GM21360 (cell line): ENCODE results near the gene CBX8.

ENCODE experiments used
- ATAC-seq: cut with Tn5 transposase; IDR thresholded peaks from one replicate; pipeline ENCODE4 v1.9.1; 2021; ENCODE audit warnings: mild to moderate bottlenecking, moderate library complexity; ENCODE audit not compliant: unreplicated experiment

The CBX8 gene

DNA sequence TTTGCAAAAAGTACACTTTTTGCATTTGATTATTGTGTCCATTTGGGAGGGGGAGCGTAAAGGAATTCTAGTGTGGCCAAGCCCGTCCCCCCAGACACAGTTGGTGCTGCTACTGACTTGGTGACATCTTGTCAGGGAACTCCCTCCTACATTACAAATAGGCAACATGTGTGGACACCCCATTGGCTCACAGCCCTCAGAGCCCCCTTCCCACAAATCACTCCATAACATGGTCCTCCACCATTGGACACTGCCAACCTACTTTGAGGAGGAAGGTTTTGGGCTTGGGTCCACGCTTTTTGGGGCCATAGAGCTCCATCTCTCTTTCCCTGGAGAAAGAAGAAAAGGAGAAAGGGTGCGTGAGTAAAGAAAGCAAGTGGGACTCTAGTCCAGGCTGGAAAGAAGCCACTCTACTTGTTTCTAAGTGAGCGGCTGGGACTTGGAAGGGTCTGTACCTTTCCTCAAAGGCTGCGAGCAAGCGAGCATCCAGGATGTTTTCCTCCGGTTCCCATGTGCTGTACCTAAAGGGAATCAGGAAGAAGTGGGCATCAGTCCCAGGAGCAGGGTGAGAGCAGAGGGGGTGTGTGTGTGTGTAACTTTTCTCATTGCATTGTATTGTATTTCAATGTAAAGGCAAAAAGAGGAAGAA is 958 bp downstream of the CBX8 start:
- ATAC-seq, result no peak

DNA sequence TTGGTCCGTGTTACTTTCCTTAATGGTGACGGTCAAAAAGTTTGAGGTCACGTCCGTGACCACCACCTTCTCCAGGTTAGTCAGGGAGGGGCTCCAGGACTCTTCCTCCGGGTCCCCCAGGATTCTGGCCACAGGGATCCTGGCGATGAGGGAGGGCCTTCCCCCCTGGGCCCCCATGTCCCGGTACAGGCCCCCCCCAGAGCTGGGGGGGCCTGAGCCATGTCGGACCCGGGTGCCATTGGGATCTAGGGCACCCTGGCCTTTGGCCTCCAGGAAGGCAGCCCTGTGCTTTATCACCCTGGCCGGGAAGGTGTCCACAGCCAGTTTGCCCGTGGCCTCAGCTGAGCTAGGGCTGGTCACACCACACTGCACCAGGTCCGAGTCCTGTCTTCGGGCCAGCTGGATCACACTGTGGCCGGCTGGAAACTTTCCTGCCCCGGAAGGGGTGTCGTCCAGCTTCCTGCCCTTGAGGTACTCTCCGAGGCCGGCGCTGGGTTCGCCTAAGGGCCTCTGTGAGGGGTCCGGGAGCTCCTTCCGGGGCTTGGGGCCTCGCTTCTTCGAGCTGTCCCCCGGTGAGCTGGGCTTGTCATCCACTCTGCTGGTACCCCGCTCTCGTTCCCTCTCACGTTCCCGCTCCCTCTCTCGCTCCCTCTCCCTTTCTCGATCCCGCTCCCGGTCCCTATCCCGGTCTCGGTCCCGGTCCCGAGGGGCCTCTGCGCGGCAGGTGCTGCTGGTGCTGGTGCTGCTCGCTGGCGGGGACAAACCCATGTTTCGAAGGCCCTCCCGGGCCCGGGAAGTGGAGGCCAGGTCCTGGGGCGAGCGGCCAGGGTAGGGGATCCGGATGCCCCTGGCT is 2.0 kb downstream of the CBX8 start:
- no peak for ATAC-seq

DNA sequence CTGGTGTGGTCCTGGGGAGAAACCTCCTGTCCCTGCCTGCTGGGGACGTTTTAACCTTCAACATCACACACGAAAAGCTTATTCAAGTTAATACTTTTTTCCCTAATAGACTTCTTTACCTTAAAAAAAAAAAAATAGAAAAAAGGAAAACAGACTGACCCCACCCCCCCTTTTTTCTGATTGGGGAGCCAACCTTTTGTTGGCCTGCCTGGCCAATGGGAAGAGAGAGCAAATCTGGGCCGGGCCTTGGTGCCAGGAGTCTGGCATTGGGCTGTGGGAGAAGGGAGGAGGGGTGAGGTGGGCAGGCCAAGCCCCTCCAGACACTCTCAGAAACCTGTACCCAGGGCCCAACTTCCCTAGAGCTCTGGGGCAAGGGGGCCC is 3.0 kb downstream of the CBX8 start:
- no peak for ATAC-seq

DNA sequence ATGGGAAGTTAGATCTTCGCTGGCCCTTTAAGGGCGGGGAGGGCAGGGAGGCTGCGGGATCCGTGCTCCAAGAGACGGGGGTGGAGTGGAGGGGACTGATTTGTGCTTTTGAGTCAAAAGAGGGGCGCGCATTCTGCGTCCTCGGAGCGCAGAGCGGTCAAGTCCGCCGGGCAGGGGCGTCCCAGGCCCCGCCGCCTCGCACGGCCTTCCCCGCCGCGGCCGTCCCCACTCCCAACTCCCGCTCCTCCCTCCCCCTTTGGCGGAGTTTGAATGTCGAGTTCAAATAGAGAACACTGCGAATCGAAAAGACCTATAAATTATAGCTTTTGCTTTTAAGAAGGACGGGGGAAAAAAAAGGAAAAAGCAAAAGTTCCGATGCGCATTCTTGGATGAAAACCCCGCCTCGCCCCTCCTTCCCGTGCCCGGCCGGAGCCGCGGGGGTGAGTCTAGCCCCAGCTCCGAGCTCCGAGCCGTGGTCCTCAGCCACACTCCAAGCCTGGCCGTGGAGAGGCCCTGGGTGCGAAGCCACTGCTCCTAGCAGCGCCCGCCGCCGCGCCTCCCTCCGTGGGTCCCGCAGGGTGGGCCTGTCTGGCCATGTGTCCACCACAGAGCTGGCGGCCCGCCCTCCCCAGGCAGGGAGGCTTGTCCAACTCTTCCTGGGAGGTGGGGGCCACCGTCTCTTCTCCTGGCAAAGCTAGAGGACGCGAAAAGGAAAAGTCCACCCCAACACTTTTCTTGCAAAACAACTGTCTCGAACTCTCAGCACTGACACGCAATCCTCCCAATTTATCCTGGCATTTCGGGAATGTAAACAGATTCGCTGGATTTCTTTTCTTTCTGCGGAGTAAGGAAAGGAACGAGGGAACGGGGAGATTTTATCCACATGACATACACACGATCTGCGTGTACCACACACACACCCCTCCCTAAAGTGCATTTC is 3.6 kb downstream of the CBX8 start:
- no peak for ATAC-seq

DNA sequence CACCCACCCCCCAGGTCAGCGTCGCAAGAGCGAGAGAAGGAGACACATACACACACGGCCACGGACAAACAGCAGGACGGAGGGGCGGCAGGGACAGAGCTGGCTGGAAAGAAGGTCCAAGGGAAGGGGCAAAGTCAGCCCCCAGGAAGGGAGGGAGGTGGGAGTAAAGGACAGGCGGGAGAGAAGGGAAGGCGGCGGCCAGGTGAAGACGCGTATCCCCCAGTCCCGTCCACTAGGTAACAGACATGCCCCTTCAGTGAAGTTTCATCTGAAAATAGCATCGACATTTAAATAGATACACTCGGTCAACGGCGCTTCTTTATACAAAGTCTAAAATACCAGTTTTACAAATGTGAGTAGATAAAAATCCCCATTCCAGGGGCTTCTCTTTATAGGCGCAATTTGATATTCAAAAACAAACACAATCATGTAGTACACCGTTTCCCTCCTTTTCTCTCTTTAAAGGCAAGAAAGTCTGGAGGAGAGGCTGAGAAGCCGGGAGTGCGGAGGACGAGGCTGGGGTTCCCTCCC is 4.5 kb downstream of the CBX8 start:
- no peak for ATAC-seq

DNA sequence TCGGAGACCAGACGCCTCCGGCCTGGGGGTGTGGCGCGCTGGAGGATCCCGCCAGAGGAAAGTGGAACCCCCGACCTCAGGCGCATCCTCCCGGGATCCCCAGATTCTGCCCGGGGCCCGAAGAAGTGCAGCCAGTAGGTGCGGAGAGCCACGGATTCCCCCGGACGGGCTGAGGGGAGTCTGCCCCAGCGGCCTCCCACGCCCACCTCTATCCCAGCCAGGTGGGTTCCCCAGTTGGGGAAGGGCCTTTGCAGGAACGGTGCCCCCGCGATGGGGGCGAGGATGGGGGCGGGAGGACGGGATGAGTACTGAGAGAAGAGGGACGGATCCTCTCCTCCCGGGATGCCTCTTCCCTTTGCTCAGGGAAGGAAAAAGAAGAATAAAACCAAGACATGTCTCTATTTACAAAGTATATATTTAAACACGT is 5.1 kb downstream of the CBX8 start:
- no peak for ATAC-seq

DNA sequence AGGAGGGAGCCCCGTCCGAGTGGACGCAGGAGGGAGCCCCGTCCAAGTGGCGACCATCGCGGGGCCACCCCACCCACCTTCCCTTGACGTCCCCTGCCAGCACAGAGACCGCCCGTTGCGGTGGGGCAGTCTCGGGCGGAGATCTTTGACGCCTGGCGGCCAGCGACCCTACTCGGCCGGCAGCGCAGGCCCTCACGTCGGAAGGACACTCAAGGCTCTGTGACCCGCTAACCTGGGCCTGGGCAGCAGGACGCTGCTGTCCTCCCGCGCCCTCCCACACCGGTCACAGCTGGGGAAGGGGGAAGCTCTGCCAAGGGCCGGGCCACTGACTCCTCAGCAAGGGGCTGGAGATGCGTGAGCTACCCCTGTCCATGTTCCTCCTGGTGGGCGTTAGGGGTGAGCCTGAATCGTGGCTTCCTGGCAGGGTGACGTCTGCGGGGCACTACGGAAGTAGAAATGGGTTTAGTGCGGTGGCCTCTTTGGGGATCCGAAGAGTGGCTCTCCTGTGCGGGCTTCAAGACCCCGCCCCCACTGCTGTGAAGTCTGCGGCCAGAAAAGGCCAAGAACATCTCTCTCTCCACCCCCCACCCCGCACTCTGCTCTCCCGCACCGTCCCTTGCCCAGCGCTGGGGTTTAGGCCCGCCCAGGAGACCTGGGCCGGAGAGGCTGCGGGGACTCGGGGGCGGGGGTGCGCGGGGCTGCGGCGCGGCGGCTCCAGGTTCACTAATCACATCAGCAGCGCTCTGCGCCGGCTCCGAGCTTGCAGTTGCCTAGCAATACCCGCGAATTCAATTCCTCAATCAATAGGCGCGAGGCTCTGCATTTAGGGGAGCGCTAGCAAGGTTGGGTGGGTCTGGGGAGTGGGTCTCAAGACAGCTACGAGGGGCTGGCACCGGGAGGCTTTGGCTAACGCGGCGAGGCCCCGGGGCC is 5.8 kb downstream of the CBX8 start:
- no peak for ATAC-seq

DNA sequence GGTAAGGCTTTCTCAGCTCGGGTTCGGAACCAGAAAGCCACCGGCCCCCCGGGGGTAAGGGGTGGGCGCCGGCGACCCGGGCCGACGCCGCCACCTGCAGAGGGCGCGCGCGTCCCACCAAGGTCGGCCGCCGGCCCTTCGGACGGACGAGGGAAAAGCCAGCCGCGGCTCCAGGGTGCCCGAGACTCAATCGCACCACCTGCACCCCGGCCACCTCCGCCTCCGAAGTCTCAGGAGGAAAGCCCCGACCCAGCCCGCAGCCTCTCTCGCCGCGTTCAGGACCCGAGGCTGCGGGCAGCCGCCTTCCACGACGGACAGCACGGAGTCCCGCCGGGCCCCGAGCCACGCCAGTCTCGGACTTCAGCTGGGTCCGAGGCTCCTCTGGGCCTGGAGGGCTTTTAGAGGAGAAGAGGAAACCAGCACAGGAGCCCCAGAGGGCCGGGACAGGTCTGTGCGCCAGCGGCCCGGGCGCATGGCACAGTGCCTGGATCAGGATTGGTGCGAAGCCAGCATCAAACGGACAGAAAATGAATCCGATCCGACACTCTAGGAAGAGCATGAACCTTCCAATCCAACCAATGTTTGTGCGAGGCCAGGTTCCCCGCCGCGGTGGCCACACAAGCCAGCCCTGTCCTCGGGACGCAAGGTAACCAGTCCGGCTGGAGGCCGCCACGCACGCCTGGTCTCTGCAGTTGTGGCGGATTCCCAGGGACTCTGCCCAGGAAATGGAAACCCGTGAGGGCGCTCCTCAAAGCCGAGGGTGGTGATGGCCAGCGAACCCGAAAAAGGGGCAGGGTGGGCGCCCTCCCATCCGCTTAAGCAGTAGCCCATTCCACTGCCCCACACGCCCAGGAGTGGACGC is 6.7 kb downstream of the CBX8 start:
- no peak for ATAC-seq

DNA sequence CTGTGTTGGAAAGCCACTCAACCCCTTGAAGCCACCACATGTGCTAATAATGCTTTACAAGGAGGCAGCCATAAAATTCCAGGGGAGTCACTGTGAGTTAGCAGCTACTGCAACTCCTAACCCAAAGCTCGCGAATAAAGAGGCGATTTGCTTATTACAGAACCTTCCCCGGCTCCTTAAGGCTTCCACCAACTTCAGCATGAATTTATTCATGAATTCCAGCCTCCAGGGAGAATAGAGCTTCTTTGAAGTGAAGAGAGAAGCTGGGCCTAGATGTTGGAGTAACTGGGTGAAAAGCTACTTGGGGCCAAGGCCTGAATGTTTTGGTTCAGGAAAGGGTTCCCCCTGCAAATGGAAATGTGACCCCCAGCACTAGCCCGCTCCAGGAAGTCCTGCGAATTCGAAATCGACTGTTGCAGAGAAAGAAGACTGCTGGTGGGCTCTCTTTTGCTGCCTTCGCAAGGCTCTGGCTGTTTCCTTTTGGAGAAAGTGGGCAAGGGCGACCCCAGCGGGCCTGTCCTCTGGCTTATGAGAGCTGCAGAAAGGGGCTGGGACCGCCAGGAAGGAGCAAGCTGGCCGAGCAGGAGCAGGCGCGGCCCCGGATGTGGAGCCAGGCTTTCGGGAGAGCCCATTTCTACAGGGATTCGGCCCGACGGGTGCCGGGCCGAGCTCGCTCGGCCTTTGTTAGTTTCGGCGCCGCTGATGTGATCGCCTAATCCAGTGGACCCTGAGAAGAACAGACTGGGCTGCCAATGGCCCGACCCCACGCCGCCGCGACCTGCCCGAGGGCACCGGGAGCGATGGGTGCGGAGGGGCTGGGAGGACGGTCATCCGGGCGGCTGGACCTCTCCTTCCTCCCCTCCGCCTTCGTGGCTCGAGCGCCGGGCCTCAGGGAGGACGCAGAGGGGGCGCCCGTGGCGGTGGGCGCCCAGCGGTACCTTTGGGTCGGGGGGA is 7.6 kb downstream of the CBX8 start:
- ATAC-seq, result no peak

DNA sequence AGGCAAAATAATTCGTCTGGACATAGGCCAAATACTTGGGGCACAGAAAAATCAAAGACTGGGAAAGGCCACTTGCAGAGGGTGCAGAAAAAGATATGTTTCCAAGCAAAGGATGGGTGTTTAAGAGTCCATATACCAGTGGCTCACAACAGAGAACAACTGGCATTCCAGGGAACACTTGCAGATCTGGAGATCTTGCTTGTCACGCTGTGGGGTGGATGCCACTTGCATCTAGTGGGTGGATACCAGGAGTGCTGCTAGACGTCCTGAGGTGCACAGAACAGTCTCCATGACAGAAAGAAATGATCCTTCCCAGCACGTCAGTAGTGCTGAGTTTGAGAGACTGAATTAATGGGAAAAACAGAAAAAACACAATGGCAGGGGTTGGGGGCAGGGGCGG is 8.4 kb downstream of the CBX8 start:
- ATAC-seq, result no peak

DNA sequence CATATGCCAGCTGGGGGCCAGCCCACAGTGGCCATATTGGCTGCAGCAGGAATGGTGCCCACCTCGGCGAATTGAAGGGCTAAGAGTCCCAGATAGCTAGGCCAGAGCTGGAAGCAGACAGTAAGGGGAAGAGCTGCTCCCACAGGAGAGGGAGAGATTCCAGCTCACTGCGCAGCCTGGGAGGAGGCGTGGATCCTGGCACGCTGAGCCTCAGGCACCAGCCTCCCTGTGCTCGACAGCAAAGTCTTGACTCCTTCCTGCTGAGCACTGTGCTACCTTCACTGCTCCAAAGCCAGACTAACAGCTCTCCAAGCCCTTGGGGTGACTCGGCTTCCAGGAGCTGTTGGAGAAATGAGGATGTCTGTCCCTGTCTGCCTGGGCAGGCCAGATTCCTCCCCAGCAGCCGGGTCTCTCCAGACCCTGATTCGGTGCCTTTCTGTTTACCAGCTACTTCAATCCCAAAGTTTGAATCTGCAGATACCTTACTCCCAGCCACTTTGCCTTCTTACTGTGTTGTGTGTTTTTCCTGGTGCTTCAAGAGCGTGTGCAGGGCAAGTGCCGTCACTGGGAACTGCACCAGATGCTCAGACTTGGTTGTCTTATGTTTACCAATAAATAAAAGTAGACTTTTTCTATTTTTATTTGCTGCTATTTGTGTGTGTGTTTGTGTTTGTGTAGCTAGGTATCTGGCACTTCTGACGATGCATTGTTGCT is 9.8 kb downstream of the CBX8 start:
- ATAC-seq, result no peak

DNA sequence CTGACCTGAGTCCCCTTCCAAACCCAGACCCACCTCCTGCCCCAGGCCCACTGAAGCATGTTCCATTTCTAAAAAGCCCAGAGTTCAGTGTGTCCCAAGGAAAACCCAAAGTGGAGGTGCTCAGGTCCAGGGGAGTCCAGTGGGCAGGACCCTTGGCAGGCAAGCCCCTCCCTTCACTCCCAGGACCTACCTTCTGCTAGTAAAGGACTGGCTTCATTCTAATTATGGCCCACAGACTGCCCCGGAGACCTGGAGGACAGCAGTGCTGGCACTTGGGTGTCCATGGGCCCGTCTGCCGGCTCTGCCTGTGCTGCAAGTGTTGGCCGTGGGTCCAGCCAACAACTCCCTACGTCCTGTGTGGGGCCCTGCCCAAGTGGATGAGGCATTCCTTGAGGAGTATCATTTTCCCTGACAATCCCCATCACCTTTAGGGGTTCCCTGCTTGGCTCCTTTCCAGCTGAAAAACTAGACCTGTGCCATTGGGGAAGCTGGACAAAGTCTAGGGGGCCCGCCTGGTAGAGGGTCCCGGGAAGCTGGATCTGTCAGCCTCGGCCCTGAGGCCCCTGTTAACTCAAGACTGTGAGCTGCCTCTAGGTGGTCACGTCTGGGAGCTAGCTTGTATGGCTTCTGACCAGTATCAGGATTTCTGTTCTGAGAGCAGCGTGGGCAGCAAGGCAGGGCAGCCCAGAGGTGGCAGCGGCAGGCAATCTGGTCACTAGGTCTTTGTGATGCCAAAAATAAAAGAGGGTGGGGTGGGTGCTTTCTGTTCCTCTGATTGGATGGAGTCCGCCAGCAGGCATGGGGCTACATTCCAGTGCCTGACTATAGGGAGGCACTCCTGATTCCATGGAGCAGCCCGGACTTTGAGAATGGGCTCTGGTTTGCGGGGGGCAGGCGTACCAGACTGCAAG is 10.7 kb downstream of the CBX8 start:
- ATAC-seq, result no peak

DNA sequence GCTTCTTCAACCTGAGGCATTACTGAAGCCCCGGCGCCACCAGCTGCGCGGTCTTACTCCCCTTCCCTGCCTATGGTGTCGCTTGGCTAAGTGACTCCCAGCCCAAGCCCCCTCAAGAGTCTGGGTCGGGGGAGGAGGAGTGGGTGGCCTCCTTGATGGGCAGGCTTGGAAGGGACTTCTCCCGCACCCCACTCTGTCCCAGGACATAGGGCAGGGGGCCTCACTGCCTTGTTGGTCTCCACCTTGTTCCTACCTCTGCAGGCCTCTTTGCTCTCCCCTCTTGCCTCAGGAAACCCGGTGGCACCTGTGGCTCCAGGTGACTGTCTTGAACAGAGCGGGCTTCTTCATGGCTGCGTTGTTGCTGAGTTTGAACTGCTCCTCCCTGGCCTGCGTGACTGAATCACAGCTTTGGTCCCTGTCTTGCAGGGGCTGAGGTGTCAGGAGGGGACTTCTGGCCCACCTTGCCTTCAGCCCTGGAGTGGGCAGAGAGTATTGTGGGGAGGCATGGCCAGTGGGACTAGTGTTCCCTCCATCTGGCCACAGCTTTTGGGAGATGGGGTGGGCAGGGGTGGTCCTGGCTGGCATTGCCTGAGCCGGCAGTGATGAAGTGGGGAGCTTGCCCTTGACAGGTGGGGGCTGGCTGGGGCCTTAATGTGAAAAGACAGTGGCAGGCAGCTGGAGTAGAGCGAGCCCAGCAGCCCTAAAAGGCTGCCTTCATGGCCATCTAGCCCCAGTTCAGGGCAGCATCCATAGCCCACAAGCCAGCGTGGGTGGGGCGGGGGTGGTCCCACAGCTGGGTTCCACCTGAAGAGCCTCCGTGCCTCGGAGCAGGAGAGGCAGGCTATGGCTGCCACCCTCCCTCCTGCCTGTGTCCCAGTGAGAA is 11.6 kb downstream of the CBX8 start:
- no peak for ATAC-seq

DNA sequence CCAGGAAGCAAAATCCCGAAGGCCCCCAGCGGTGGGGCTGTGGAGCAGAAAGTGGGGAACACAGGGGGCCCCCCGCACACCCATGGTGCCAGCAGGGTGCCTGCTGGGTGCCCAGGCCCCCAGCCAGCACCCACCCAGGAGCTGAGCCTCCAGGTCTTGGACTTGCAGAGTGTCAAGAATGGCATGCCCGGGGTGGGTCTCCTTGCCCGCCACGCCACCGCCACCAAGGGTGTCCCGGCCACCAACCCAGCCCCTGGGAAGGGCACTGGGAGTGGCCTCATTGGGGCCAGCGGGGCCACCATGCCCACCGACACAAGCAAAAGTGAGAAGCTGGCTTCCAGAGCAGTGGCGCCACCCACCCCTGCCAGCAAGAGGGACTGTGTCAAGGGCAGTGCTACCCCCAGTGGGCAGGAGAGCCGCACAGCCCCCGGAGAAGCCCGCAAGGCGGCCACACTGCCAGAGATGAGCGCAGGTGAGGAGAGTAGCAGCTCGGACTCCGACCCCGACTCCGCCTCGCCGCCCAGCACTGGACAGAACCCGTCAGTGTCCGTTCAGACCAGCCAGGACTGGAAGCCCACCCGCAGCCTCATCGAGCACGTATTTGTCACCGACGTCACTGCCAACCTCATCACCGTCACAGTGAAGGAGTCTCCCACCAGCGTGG is 12.4 kb downstream of the CBX8 start:
- no peak for ATAC-seq

DNA sequence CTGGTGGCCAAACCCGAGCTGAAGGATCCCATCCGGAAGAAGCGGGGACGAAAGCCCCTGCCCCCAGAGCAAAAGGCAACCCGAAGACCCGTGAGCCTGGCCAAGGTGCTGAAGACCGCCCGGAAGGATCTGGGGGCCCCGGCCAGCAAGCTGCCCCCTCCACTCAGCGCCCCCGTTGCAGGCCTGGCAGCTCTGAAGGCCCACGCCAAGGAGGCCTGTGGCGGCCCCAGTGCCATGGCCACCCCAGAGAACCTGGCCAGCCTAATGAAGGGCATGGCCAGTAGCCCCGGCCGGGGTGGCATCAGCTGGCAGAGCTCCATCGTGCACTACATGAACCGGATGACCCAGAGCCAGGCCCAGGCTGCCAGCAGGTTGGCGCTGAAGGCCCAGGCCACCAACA is 13.0 kb downstream of the CBX8 start:
- ATAC-seq, result no peak
